ENCODE results near the gene CACNA2D4.

The CACNA2D4 gene

GRCh38 chr12:1836241-1836803 lies 82.1 kb downstream of the CACNA2D4 start:
- no peak for DNase-seq (ENCODE audit: extremely low read depth in 1 of 2, low read depth in 1 of 2)

DNA sequence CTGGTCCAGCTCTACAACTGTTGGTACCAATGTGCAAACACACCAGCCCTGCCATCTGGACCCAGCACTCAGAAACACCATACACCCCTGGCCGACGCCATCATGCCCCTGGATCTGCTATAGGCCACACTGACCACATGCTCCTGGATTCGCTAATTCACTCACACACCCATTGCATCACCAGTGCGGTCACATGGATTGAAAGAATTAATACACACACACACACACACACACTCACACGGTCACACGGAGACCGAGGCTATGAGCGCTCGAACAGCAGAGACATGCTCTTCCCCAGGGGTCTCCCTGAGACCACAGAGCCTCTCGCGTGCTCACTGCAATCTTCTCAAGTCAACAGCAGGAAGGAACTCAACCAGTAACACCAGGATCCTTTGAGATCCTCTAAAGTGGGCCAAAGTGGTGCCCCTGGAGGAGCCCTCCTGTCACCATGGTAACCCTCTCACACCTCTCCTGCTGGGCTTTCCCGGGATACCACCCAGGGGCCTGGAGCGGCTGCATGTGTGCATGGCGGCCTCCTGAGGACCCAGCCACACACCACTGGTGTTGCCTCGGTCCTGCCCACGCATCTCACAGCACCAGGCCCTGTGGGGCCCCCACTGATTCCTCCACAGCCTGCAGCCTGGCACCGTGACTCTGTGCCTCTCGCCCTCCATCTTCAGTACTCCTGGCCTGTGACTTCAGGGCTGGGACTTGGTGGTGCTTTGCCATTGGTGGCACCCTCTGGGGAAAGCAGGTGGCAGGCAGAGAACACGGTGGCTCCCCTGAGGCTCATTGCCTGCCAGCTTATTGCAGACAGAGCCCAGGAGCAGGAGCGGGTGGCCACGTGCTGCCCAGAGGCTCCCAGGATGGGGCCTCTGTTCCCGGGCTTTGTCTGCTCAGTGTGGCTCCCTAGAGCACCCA lies 83.0 kb downstream of the CACNA2D4 start:
- no peak for DNase-seq (ENCODE audit: extremely low read depth in 1 of 2, low read depth in 1 of 2)

DNA sequence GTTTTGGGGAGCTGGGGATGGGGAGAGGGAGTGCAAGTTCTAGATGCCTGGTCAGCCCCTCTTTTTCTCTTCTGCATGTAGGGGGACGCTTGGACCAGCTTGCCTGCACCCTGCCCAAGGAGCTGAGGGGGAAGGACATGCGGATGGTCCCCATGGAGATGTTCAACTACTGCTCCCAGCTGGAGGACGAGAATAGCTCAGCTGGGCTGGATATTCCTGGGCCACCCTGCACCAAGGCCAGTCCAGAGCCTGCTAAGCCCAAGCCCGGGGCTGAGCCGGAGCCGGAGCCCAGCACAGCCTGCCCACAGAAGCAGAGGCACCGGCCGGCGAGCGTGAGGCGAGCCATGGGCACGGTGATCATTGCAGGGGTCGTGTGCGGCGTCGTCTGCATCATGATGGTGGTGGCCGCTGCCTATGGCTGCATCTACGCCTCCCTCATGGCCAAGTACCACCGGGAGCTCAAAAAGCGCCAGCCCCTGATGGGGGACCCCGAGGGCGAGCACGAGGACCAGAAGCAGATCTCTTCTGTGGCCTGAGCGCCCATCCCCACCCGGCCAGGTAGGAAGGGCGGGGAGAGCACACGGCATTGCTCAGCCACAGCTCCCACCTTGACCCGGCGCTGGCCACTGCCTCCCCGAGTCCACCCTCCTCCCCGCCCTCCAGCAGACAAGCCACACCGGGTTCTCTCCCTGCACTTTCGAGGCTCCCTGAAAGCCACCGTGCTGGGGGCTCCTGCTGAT lies 84.1 kb downstream of the CACNA2D4 start:
- no peak for DNase-seq (ENCODE audit: extremely low read depth in 1 of 2, low read depth in 1 of 2)

- no peak for DNase-seq (ENCODE audit: extremely low read depth in 1 of 2, low read depth in 1 of 2)
Observed at GRCh38 chr12:1833596-1834028, 84.8 kb downstream of the CACNA2D4 start.

DNA sequence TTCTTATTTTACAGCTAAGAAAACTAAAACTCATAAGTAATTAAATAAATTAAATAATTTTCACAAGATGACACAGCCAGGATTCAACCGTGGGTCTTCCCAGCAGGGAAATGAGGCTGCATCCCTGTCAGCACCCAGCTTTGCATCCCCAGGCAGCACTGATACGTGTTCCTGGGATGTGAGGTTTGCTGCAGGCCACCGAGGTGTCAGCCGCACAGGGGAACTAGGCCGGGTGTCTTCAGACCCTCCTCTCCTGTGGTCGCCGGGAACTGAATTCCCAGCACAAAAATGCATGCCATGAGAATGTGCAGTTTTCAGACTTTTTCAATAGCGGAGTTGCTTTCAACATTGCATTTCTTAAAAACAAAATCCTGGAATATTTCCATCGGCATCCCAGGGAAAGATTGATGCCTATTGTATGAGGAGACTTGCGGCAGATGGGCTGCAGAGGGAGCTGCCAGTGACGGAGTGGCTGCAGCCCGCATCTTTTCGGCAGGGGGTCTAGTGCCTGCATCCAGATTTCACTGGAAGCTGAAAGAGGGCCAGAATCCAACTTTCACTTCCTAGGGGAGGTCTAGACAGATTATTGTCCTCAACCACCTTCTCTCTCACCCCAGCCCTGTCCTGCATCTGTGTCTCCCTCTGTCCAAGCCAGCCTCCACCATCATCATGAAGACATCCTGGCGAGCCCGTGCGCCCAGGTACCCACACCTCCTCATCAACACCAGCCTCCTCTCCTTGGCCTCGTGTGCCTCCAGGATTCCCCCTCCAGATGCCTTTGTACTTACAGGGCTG lies 85.5 kb downstream of the CACNA2D4 start:
- no peak for DNase-seq (ENCODE audit: extremely low read depth in 1 of 2, low read depth in 1 of 2)

- DNase-seq (ENCODE audit: extremely low read depth in 1 of 2, low read depth in 1 of 2), result no peak
Observed at GRCh38 chr12:1830981-1831963, 87.2 kb downstream of the CACNA2D4 start.

GRCh38 chr12:1830401-1830845 lies 88.0 kb downstream of the CACNA2D4 start:
- no peak for DNase-seq (ENCODE audit: extremely low read depth in 1 of 2, low read depth in 1 of 2)

DNA sequence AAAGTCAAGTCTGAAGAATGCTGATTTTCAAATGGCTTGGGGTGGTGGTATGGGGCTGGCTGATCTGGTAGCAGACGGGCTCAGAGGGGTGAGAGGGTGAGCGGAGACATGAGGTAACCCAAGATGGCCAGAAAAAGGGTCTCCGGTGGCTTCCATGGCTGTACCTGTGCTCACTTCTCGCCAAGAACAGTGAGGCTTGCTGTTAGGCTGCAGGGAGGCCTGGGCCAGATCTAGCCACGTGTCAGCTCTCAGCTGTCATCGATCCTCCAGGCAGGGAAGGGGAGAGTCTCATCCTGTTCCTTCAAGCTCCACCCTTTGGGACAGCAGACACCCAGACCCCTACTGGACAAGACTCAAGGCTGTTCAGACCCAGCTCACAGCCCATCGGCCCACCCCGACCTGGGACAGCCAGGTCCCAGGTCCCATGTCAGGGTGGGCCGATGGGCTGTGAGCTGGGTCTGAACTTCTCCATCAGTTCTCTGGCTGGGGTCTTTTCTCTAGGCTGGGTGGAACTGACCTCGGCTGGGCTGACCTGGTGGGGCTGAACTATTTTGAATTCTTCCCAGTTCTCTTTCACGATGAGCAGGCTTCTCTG lies 89.0 kb downstream of the CACNA2D4 start:
- DNase-seq (ENCODE audit: extremely low read depth in 1 of 2, low read depth in 1 of 2), result no peak

GRCh38 chr12:1828856-1829255 lies 89.6 kb downstream of the CACNA2D4 start:
- no peak for DNase-seq (ENCODE audit: extremely low read depth in 1 of 2, low read depth in 1 of 2)

DNA sequence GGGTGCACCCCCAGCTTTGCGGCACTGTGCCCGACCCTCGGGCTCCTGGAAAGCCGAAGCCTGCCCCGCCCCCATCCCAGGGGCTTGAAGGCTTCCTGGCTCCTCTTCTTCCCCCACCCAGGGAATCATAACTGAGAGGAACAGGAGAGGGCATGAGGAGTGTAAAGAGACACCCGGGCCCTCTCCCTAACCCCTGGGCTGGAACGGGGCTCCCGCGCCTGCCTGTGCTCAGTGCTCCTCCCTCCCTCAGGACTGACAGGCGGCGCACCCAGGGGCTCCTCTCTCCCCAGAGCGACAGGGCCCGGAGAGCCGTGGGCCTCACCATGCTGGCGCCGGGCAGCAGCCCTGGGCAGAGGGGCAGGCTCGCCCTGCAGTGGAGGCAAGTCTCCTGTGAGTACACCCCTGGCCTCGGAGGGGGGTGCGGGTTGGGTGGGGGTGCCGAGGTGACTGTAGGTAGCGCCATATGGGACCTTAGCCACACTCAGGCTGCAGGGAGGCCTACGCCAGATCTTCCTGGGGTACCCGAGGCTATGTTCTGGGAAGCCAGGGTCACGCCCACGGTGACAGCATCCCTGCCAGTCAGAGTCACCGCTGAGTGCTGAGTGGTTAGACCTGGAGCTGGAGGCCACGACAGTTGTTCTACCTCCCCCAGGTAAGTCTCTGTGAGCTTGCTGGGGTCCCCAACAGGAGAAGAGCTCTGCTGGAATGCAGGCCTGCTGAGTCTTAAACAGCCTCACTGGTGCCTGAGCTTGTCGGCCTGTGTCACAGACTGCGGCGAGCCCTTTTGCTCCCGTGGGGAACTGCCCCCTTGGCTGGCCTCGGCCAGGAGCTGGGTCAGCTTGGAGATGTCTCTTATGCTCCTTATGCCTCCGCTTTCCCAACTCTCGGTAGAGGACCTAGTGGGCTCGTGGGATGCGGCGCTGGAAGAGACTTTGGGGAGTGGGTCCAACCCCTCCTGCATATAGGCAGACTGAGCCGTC lies 90.3 kb downstream of the CACNA2D4 start:
- DNase-seq (ENCODE audit: extremely low read depth in 1 of 2, low read depth in 1 of 2), result no peak

- no peak for DNase-seq (ENCODE audit: extremely low read depth in 1 of 2, low read depth in 1 of 2)
Observed at GRCh38 chr12:1826867-1827705, 91.4 kb downstream of the CACNA2D4 start.

GRCh38 chr12:1826401-1826800 lies 92.1 kb downstream of the CACNA2D4 start:
- no peak for DNase-seq (ENCODE audit: extremely low read depth in 1 of 2, low read depth in 1 of 2)

DNA sequence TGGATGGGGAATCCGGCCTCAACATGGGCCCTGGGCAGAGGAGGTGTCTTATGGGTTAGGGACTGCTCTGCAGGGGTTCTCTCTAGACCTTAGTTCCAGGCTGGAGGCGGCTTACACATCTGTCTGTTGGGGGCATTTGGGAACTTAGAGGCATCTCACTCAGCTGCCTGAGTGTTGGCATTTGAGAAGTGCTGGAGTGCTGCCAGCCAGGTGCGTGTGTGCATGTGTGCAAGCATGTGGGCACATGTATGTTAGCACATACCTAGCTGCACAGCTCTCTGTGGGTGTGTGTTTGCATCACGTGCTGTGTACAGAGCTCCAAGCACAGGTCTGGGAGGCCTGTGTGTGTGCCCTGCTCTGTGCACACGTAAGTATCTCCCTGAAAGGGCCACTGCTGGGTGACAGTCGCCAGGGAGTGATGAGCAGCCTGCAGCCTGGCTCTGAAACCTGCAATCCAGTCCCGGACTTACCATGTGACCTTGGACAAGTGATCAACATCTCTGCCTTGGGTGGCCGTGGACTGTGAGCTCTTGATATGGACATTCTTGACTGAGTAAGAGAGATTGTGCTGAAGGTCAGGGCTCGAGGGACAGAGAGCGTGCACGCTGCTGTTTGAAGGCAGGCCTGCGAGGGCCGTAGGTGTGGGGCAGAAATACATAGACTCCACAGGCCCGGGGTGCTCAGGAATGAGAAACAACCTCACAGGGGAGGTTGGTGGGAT lies 92.9 kb downstream of the CACNA2D4 start:
- no peak for DNase-seq (ENCODE audit: extremely low read depth in 1 of 2, low read depth in 1 of 2)

- no peak for DNase-seq (ENCODE audit: extremely low read depth in 1 of 2, low read depth in 1 of 2)
Observed at GRCh38 chr12:1823237-1823636, 95.2 kb downstream of the CACNA2D4 start.

GRCh38 chr12:1822699-1823098 lies 95.8 kb downstream of the CACNA2D4 start:
- no peak for DNase-seq (ENCODE audit: extremely low read depth in 1 of 2, low read depth in 1 of 2)

DNA sequence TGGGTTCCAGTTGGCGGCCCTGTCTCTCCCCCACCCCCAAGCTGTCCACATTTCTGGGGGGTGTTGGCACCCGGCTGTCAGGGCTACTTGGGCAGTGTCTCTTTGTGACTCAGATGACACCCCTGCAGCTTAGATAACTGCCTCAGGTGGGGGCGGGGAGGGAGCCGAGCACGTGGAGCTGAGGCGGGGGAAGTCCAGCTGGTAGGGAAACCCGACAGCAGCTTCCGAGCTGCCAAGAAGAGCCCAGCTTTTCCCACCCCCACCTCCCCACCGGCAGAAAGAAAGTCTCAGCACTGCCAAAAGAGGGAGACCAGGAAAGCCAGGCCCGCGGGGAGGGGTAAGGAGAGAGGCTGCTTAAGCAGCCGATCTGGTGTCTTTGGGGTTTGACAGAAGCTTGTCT lies 96.6 kb downstream of the CACNA2D4 start:
- no peak for DNase-seq (ENCODE audit: extremely low read depth in 1 of 2, low read depth in 1 of 2)

GRCh38 chr12:1820896-1821291 lies 97.6 kb downstream of the CACNA2D4 start:
- DNase-seq (ENCODE audit: extremely low read depth in 1 of 2, low read depth in 1 of 2), result no peak
